CD14-positive monocyte (primary cell): Measurements from ENCODE around the gene DNAH7. TPM values are rescaled to one million over a fixed set of nuclear protein-coding genes. Genes with fewer than 3 reads are reported as not detected.

ENCODE experiments used
- DNase-seq, 3 donors: peaks; one replicate each; pipeline ENCODE4 v3.0.0-alpha.2; 2011 to 2022
- H2AFZ ChIP-seq: 2 replicates; pipeline ENCODE4 v1.6.0; 2012; ENCODE audit warnings: mild to moderate bottlenecking, low read depth, low read length, inconsistent platforms; ENCODE audit not compliant: insufficient read depth, poor library complexity, severe bottlenecking
- H3K27ac ChIP-seq, 2 donors: 1 replicate in 1 of 2; 2 replicates in 1 of 2; pipeline ENCODE4 v1.5.1; 2012 to 2013; ENCODE audit warnings: low read length in 2 of 2, control low read depth in 1 of 2, inconsistent platforms in 1 of 2, low read depth in 1 of 2, mild to moderate bottlenecking in 1 of 2
- H3K27me3 ChIP-seq, 2 donors: one replicate each; pipeline versions ENCODE4 v1.6.0 to v1.6.1; 2011 to 2013; ENCODE audit warnings: low read length in 2 of 2; ENCODE audit not compliant: control insufficient read depth in 2 of 2, insufficient read depth in 2 of 2
- H3K36me3 ChIP-seq, 2 donors: replicated peaks in 1 of 2; 1 replicate in 1 of 2; 2 replicates in 1 of 2; pipeline versions ENCODE4 v1.5.1 to v1.6.1; 2012 to 2013; ENCODE audit warnings: low read length in 2 of 2, control low read depth in 1 of 2, inconsistent platforms in 1 of 2, mild to moderate bottlenecking in 1 of 2; ENCODE audit not compliant: insufficient read depth in 2 of 2, control insufficient read depth in 1 of 2
- H3K4me1 ChIP-seq, 2 donors: 1 replicate in 1 of 2; 2 replicates in 1 of 2; pipeline versions ENCODE4 v1.5.1 to v1.6.1; 2012 to 2013; ENCODE audit warnings: low read length in 2 of 2, control low read depth in 1 of 2, inconsistent platforms in 1 of 2, mild to moderate bottlenecking in 1 of 2, moderate library complexity in 1 of 2; ENCODE audit not compliant: insufficient read depth in 2 of 2, control insufficient read depth in 1 of 2
- H3K4me2 ChIP-seq: replicated peaks from 2 replicates; pipeline ENCODE3; 2012; ENCODE audit warnings: low read length, moderate library complexity, mild to moderate bottlenecking; ENCODE audit not compliant: poor library complexity, severe bottlenecking; ENCODE audit errors: extremely low read depth
- H3K4me3 ChIP-seq, 3 experiments: fragments of 200-600 bp in 1 of 3; sonication (generic) in 1 of 3; replicated peaks in 1 of 3; 1 replicate in 2 of 3; 2 replicates in 1 of 3; pipeline ENCODE4 v1.5.1; 2011 to 2013; ENCODE audit warnings: low read length in 3 of 3, mild to moderate bottlenecking in 3 of 3, control low read depth in 2 of 3, low read depth in 2 of 3, inconsistent platforms in 1 of 3, moderate library complexity in 1 of 3
- H3K79me2 ChIP-seq: 2 replicates; pipeline ENCODE4 v1.6.0; 2012; ENCODE audit warnings: mild to moderate bottlenecking, control low read depth, inconsistent platforms, low read length, moderate library complexity; ENCODE audit not compliant: insufficient read depth
- H3K9ac ChIP-seq: 2 replicates; pipeline ENCODE4 v1.6.0; 2017; ENCODE audit warnings: low read length, mild to moderate bottlenecking; ENCODE audit not compliant: insufficient read depth, poor library complexity, severe bottlenecking
- H3K9me3 ChIP-seq, 2 donors: replicated peaks in 1 of 2; 1 replicate in 1 of 2; 2 replicates in 1 of 2; pipeline versions ENCODE4 v1.5.1 to v1.6.1; 2012 to 2013; ENCODE audit warnings: low read length in 2 of 2, control low read depth in 1 of 2; ENCODE audit not compliant: control insufficient read depth in 1 of 2, insufficient read depth in 1 of 2
- H4K20me1 ChIP-seq: 2 replicates; pipeline ENCODE4 v1.6.0; 2012; ENCODE audit warnings: mild to moderate bottlenecking, low read length, control low read depth, moderate library complexity; ENCODE audit not compliant: insufficient read depth
- H3K27ac Mint-ChIP-seq, 7 donors: one replicate each; pipeline ENCODE4 v1.8.0; 2020; ENCODE audit warnings: mild to moderate bottlenecking in 7 of 7, mixed read lengths in 7 of 7, moderate library complexity in 6 of 7, inconsistent platforms in 2 of 7
- H3K27me3 Mint-ChIP-seq, 3 donors: one replicate each; pipeline ENCODE4 v1.8.0; 2021 to 2022; ENCODE audit warnings: low read depth in 3 of 3, mild to moderate bottlenecking in 3 of 3, mixed read lengths in 3 of 3, moderate library complexity in 3 of 3, inconsistent platforms in 1 of 3
- H3K36me3 Mint-ChIP-seq, 2 donors: one replicate each; pipeline ENCODE4 v1.8.0; 2020; ENCODE audit warnings: mixed read lengths in 2 of 2, inconsistent platforms in 1 of 2, mild to moderate bottlenecking in 1 of 2
- H3K4me1 Mint-ChIP-seq: one replicate; pipeline ENCODE4 v1.8.0; 2020; ENCODE audit warnings: mild to moderate bottlenecking, mixed read lengths
- H3K4me3 Mint-ChIP-seq, 2 donors: one replicate each; pipeline ENCODE4 v1.8.0; 2020; ENCODE audit warnings: mild to moderate bottlenecking in 2 of 2, mixed read lengths in 2 of 2, moderate library complexity in 1 of 2
- H3K9me3 Mint-ChIP-seq, 7 donors: one replicate each; pipeline ENCODE4 v1.8.0; 2020 to 2022; ENCODE audit warnings: mixed read lengths in 7 of 7, mild to moderate bottlenecking in 6 of 7, moderate library complexity in 6 of 7, inconsistent platforms in 2 of 7
- CTCF ChIP-seq: fragments of 200-600 bp; IDR thresholded peaks from one replicate; pipeline ENCODE4 v1.8.0; 2022; ENCODE audit warnings: antibody characterized with exemption, mild to moderate bottlenecking
- WGBS: methylation state at CpG from one replicate; pipeline ENCODE4 v1.1.5; 2013; ENCODE audit warnings: missing lambda C conversion rate; ENCODE audit not compliant: insufficient coverage; 5-methylcytosine and 5-hydroxymethylcytosine counted together
- intact Hi-C, 2 donors: fragments of 100-400 bp; cut with micrococcal nuclease; formaldehyde crosslinking; loops; one replicate each; pipeline versions ENCODE4 v1.15.0 to v1.15.1; 2023
- polyA plus RNA-seq, 3 donors: library from polyadenylated mRNA; depleted of rRNA in 1 of 3; unstranded in 2 of 3; stranded (reverse) in 1 of 3; fragments of 300-500 nt in 2 of 3; fragments of >200 nt in 1 of 3; fragmentation: Illumina TruSeq in 2 of 3; gene quantifications; 1 replicate in 2 of 3; 2 replicates in 1 of 3; pipeline ENCODE4 v1.2.3, GENCODE V29; 2012 to 2021

The DNAH7 gene
- polyA plus RNA-seq, 3 donors = 0.07 TPM; not detected in 2

GRCh38 chr2:195929531-195929930, 139.1 kb downstream of the DNAH7 start:
- Histone ChIP-seq H3K9ac (no peak overlapping the region), H3K36me3 (no peaks in the 10 kb centered on the region), H3K4me2 (no peak overlapping the region), H3K79me2 (no peaks in the 10 kb centered on the region), H2AFZ (no peak overlapping the region), H3K9me3 (no peaks in the 10 kb centered on the region), H3K27me3 (no peaks in the 10 kb centered on the region), H3K4me1 (no peaks in the 10 kb centered on the region), H3K4me3 (no peak overlapping the region), H4K20me1 (no peaks in the 10 kb centered on the region), H3K27ac (no peak overlapping the region)
- intact Hi-C loops = no loop called here
- DNase-seq = no peak
- Mint-ChIP-seq H3K36me3 (no peaks in the 10 kb centered on the region), H3K4me3 (no peak overlapping the region), H3K27me3 (peaks cover 0 to 4% (median 0%) of the 10 kb centered on the region in 3 donors), H3K4me1 (no peaks in the 10 kb centered on the region), H3K27ac (no peak overlapping the region), H3K9me3 (peaks cover 0 to 4% (median 2%) of the 10 kb centered on the region in 7 donors)
- no CpG with 5 or more reads among the region's 1 CpG for WGBS
- TF ChIP-seq CTCF = no peak

GRCh38 chr2:195925120-195925519, 143.5 kb downstream of the DNAH7 start:
- Histone ChIP-seq H3K79me2 (no peaks in the 10 kb centered on the region), H4K20me1 (no peaks in the 10 kb centered on the region), H3K27ac (no peak overlapping the region), H3K36me3 (no peaks in the 10 kb centered on the region), H3K4me2 (no peak overlapping the region), H3K27me3 (no peaks in the 10 kb centered on the region), H3K4me1 (no peaks in the 10 kb centered on the region), H2AFZ (no peak overlapping the region), H3K9ac (no peak overlapping the region), H3K4me3 (no peak overlapping the region), H3K9me3 (no peaks in the 10 kb centered on the region)
- Mint-ChIP-seq H3K9me3 (peaks cover 0 to 5% (median 2%) of the 10 kb centered on the region in 7 donors), H3K27ac (no peak overlapping the region), H3K4me3 (no peak overlapping the region), H3K4me1 (no peaks in the 10 kb centered on the region), H3K36me3 (no peaks in the 10 kb centered on the region), H3K27me3 (peaks cover 0 to 1% (median 0%) of the 10 kb centered on the region in 3 donors)
- WGBS = no CpG with 5 or more reads among the region's 3 CpGs
- no peak for TF ChIP-seq CTCF
- DNase-seq = no peak
- intact Hi-C loops = no loop called here
